Measurements from ENCODE around the gene AAK1. TPM values are rescaled to one million over a fixed set of nuclear protein-coding genes. Genes with fewer than 3 reads are reported as not detected.
"Not testable (repeated sequence)": the region's sequence is repeated elsewhere in the genome, so short reads cannot be mapped to it uniquely, and the experiment has no call there.

The AAK1 gene
- polyA plus RNA-seq, 3 donors, result 9.8 to 18.9 (median 10.8) TPM

- no peaks in the 10 kb centered on the region for H3K27me3 ChIP-seq (ENCODE audit: control insufficient read depth in 2 of 2, insufficient read depth in 2 of 2, low read length in 2 of 2)
- H4K20me1 ChIP-seq (ENCODE audit: insufficient read depth, low read length), result peaks cover 30% of the 10 kb centered on the region
- intact Hi-C loops (cut with micrococcal nuclease), result no loop called here
- peaks cover 27% of the 10 kb centered on the region for H3K4me1 Mint-ChIP-seq
- TF ChIP-seq, protein P1, sequence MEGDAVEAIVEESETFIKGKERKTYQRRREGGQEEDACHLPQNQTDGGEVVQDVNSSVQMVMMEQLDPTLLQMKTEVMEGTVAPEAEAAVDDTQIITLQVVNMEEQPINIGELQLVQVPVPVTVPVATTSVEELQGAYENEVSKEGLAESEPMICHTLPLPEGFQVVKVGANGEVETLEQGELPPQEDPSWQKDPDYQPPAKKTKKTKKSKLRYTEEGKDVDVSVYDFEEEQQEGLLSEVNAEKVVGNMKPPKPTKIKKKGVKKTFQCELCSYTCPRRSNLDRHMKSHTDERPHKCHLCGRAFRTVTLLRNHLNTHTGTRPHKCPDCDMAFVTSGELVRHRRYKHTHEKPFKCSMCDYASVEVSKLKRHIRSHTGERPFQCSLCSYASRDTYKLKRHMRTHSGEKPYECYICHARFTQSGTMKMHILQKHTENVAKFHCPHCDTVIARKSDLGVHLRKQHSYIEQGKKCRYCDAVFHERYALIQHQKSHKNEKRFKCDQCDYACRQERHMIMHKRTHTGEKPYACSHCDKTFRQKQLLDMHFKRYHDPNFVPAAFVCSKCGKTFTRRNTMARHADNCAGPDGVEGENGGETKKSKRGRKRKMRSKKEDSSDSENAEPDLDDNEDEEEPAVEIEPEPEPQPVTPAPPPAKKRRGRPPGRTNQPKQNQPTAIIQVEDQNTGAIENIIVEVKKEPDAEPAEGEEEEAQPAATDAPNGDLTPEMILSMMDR (IDR thresholded peaks at IDR 0.05), result no peak
- peak overlapping the region in 1 of 7 donors; percentile 21 for H3K27ac Mint-ChIP-seq
- H3K27ac ChIP-seq (ENCODE audit: low read depth in 1 of 2, low read length in 2 of 2), result no peak overlapping the region
- peaks cover 11 to 17% of the 10 kb centered on the region in 2 donors for H3K4me1 ChIP-seq (ENCODE audit: control insufficient read depth in 1 of 2, insufficient read depth in 2 of 2, low read length in 2 of 2)
- H3K9me3 ChIP-seq (replicated peaks in 1 of 2; ENCODE audit: control insufficient read depth in 1 of 2, insufficient read depth in 1 of 2, low read length in 2 of 2), result no peaks in the 10 kb centered on the region
- peaks cover 0 to 4% (median 3%) of the 10 kb centered on the region in 7 donors for H3K9me3 Mint-ChIP-seq
- peaks cover 21 to 29% of the 10 kb centered on the region in 2 donors for H3K36me3 Mint-ChIP-seq
- H3K4me2 ChIP-seq (replicated peaks; ENCODE audit: extremely low read depth, low read length, poor library complexity, severe bottlenecking), result no peak overlapping the region
- H3K27me3 Mint-ChIP-seq (ENCODE audit: low read depth in 3 of 3), result no peaks in the 10 kb centered on the region
- no peak overlapping the region for H3K4me3 Mint-ChIP-seq
- H2AFZ ChIP-seq (ENCODE audit: insufficient read depth, low read depth, low read length, poor library complexity, severe bottlenecking), result no peak overlapping the region
- H3K36me3 ChIP-seq (replicated peaks in 1 of 2; ENCODE audit: control insufficient read depth in 1 of 2, insufficient read depth in 2 of 2, low read length in 2 of 2), result peaks cover 4 to 5% of the 10 kb centered on the region in 2 donors
- H3K79me2 ChIP-seq (ENCODE audit: insufficient read depth, low read length), result peaks cover 100% of the 10 kb centered on the region
- no peak for DNase-seq
- H3K9ac ChIP-seq (ENCODE audit: insufficient read depth, low read length, poor library complexity, severe bottlenecking), result no peak overlapping the region
- no peak overlapping the region for H3K4me3 ChIP-seq (replicated peaks in 1 of 3; ENCODE audit: low read depth in 2 of 3, low read length in 3 of 3)
- no CpG with 5 or more reads among the region's 3 CpGs for WGBS (ENCODE audit: insufficient coverage)
These were observed 31.3 kb downstream of the AAK1 start for GRCh38 chr2:69612200-69612599.

DNA sequence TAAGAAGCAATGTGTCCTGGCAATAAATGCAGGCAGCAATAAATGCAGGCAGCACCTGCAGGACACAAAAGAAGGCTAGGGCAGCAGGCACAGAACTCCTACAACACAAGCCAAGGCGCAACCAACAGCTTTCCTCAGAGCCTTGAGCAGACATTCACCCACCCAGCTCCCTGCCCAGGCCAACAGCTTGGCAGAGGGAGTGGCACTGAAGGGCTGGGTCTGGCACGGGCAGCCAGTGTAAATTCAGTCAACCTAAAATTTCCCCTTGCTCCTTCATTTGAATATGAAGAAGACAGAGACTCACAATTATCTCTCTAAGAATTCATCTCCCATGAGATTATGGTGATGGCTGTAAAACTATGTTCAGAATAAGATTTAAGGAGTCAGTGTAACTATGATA, 35.4 kb downstream of the AAK1 start:
- intact Hi-C loops (cut with micrococcal nuclease), result no loop called here
- H3K9ac ChIP-seq (ENCODE audit: insufficient read depth, low read length, poor library complexity, severe bottlenecking), result no peak overlapping the region
- H3K9me3 ChIP-seq (replicated peaks in 1 of 2; ENCODE audit: control insufficient read depth in 1 of 2, insufficient read depth in 1 of 2, low read length in 2 of 2), result no peaks in the 10 kb centered on the region
- H3K4me2 ChIP-seq (replicated peaks; ENCODE audit: extremely low read depth, low read length, poor library complexity, severe bottlenecking), result no peak overlapping the region
- TF ChIP-seq, protein P1 (IDR thresholded peaks at IDR 0.05), result no peak
- peak overlapping the region in 1 of 2 donors; percentile 1 for H3K27ac ChIP-seq (ENCODE audit: low read depth in 1 of 2, low read length in 2 of 2)
- no peak overlapping the region for H2AFZ ChIP-seq (ENCODE audit: insufficient read depth, low read depth, low read length, poor library complexity, severe bottlenecking)
- H3K27me3 Mint-ChIP-seq (ENCODE audit: low read depth in 3 of 3), result no peaks in the 10 kb centered on the region
- H4K20me1 ChIP-seq (ENCODE audit: insufficient read depth, low read length), result peaks cover 50% of the 10 kb centered on the region
- peaks cover 0 to 9% (median 3%) of the 10 kb centered on the region in 7 donors for H3K9me3 Mint-ChIP-seq
- no peak overlapping the region for H3K4me3 ChIP-seq (replicated peaks in 1 of 3; ENCODE audit: low read depth in 2 of 3, low read length in 3 of 3)
- peaks cover 98% of the 10 kb centered on the region for H3K79me2 ChIP-seq (ENCODE audit: insufficient read depth, low read length)
- H3K36me3 ChIP-seq (replicated peaks in 1 of 2; ENCODE audit: control insufficient read depth in 1 of 2, insufficient read depth in 2 of 2, low read length in 2 of 2), result peaks cover 0 to 5% of the 10 kb centered on the region in 2 donors
- H3K4me1 Mint-ChIP-seq, result peaks cover 35% of the 10 kb centered on the region
- H3K36me3 Mint-ChIP-seq, result peaks cover 15 to 24% of the 10 kb centered on the region in 2 donors
- no peaks in the 10 kb centered on the region for H3K27me3 ChIP-seq (ENCODE audit: control insufficient read depth in 2 of 2, insufficient read depth in 2 of 2, low read length in 2 of 2)
- no CpG with 5 or more reads among the region's 2 CpGs for WGBS (ENCODE audit: insufficient coverage)
- no peak for DNase-seq
- peaks cover 19 to 24% of the 10 kb centered on the region in 2 donors for H3K4me1 ChIP-seq (ENCODE audit: control insufficient read depth in 1 of 2, insufficient read depth in 2 of 2, low read length in 2 of 2)
- no peak overlapping the region for H3K27ac Mint-ChIP-seq
- no peak overlapping the region for H3K4me3 Mint-ChIP-seq

DNA sequence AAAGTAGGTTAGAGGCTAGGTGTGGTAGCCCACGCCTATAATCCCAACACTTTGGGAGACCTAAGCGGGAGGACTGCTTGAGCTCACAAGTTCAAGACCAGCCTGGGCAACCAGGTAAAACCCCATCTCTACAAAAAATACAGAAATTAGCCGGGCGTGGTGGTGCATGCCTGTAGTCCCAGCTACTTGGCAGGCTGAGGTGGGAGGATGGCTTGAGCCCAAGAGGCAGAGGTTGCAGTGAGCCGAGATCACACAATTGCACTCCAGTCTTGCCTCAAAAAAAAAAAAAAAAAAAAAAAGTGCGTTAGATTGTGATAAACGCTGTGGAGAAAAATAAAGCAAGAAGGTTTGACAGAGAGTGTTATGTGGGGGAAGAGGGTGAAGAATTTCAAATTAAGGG, 36.8 kb downstream of the AAK1 start:
- H3K4me3 ChIP-seq (replicated peaks in 1 of 3; ENCODE audit: low read depth in 2 of 3, low read length in 3 of 3); H2AFZ ChIP-seq (ENCODE audit: insufficient read depth, low read depth, low read length, poor library complexity, severe bottlenecking); H3K9me3 ChIP-seq (replicated peaks in 1 of 2; ENCODE audit: control insufficient read depth in 1 of 2, insufficient read depth in 1 of 2, low read length in 2 of 2); H3K27me3 ChIP-seq (ENCODE audit: control insufficient read depth in 2 of 2, insufficient read depth in 2 of 2, low read length in 2 of 2); H3K9me3 Mint-ChIP-seq; H3K4me3 Mint-ChIP-seq; DNase-seq; H3K36me3 ChIP-seq (replicated peaks in 1 of 2; ENCODE audit: control insufficient read depth in 1 of 2, insufficient read depth in 2 of 2, low read length in 2 of 2); intact Hi-C loops (cut with micrococcal nuclease); H3K9ac ChIP-seq (ENCODE audit: insufficient read depth, low read length, poor library complexity, severe bottlenecking); H3K4me2 ChIP-seq (replicated peaks; ENCODE audit: extremely low read depth, low read length, poor library complexity, severe bottlenecking); H3K27ac ChIP-seq (ENCODE audit: low read depth in 1 of 2, low read length in 2 of 2); H3K27me3 Mint-ChIP-seq (ENCODE audit: low read depth in 3 of 3): not testable (repeated sequence)
- Histone ChIP-seq H3K4me1 (ENCODE audit: control insufficient read depth in 1 of 2, insufficient read depth in 2 of 2, low read length in 2 of 2) (peaks cover 19 to 24% of the 10 kb centered on the region in 2 donors), H3K79me2 (ENCODE audit: insufficient read depth, low read length) (peaks cover 97% of the 10 kb centered on the region), H4K20me1 (ENCODE audit: insufficient read depth, low read length) (peaks cover 51% of the 10 kb centered on the region)
- Mint-ChIP-seq H3K27ac (peak overlapping the region in 2 of 7 donors; percentile 55 to 76), H3K4me1 (peaks cover 30% of the 10 kb centered on the region), H3K36me3 (peaks cover 16 to 23% of the 10 kb centered on the region in 2 donors)
- 100% methylated on average over 3 of the region's 7 CpGs for WGBS (ENCODE audit: insufficient coverage)

Data from CD14-positive monocyte (primary cell).